A549 treated with dexamethasone at 1 μM for 4 hours (cell line): ENCODE data around the gene MEDAG. TPM values are rescaled to one million over a fixed set of nuclear protein-coding genes. Genes with fewer than 3 reads are reported as not detected.

Experiments used
- total RNA-seq: library from RNA; stranded (reverse); fragments of 200-300 nt; extraction: Qiagen RNA extraction; gene quantifications from 5 replicates; pipeline ENCODE4 v1.2.3, GENCODE V29; 2022

Gene MEDAG
- total RNA-seq: 0.11 to 0.32 TPM (median 0.19 TPM) in 5 replicates

DNA sequence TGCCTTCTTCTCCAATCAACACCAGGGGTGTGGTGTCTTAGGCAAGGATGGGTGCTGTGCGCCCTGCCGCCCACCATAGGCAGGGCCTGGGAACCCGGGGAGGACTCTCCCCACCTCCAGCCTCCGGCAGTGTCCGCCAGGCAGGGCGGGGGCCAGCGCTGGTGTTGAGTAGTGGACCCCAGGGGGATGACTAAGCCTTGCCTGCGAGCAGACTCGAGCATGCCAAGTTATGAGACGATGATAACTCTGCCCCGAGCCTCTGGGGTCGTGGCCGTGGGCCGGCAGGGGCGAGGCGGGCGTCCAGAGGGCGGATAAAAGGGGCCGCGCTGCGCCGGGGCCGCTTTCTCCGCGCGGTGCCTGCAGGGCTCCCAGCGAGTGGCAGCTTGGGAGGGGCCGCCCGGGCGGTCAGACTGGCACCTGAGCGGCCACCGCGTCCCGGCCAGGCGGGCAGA is at the start of gene MEDAG:
Gene MEDAG, plus strand, starts transcription at position 340 of the 452 bp plus-strand sequence. CDS start 245 bp downstream, outside the sequence.

DNA sequence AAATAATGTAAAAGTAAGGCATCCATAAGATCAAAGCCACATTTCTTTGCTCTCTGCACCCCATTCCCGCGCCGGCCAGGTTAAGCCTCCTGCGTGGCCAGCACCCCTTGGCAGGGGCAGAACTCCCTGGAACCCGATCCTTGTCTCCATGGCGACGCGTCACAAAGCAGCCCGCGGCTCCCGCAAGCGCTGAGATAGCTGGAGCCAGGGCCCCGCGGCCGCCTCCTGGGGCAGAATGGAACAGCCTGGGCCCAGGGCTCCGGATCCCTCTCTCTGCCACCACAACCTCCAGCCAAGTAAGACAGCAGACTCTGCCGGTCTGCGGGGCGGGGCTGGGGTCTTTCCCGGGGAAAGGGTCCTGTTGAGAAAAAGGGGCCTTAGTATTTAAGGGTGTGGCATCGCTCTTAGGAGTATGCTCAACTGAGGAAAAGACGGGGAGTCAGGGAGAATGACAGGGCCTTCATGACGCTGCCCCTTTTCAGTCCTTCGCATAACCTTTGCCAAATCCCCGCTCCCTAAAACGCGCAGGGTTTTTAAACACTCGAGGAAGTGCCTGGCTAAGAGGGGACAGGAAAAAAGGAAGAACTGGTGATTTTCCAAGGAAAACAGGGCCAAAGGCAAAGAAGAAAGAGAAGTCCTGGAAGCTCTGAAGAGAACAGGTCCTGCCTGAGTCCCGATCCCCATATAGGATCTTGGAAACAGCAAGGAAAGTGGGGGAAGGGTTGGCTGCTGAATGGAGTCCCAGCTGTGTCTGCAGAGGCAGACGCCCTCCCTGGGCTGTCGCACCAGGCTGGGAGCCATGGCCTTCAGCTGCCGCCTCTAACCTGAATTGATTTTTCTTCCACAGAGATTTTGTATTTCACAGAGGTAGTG is 26.6 kb downstream of the MEDAG start, which contains the start of gene TEX26:
Gene TEX26, plus strand, starts transcription at position 176 of the 873 bp plus-strand sequence. Its CDS starts 60 bp downstream, at position 236.

Other genes with a start within 250 kb of the MEDAG start
- 9.0 to 14.0 TPM (median 11.4 TPM) in 5 replicates for gene ALOX5AP, start 170.7 kb upstream of the MEDAG start, total RNA-seq
- not detected in 5 replicates for gene TEX26, start 26.4 kb downstream of the MEDAG start, total RNA-seq